Adipocyte (in vitro differentiated cells): ENCODE measurements around the gene BTBD2.

Source experiments
- DNase-seq: peaks from one replicate; pipeline ENCODE4 v3.0.0-alpha.2; 2015; ENCODE audit warnings: low read depth
- H3K27me3 ChIP-seq: replicated peaks from 2 replicates; pipeline ENCODE4 v1.7.0; 2013; ENCODE audit warnings: mild to moderate bottlenecking, low read length, moderate library complexity; ENCODE audit not compliant: control insufficient read depth, insufficient read depth
- H3K36me3 ChIP-seq: 2 replicates; pipeline ENCODE4 v1.7.0; 2013; ENCODE audit warnings: low read length, mild to moderate bottlenecking, moderate library complexity; ENCODE audit not compliant: control insufficient read depth, insufficient read depth, severe bottlenecking
- H3K4me1 ChIP-seq: 2 replicates; pipeline ENCODE4 v1.7.0; 2013; ENCODE audit warnings: mild to moderate bottlenecking, low read length, moderate library complexity; ENCODE audit not compliant: control insufficient read depth, insufficient read depth
- H3K4me3 ChIP-seq: 2 replicates; pipeline ENCODE4 v1.7.0; 2013; ENCODE audit warnings: mild to moderate bottlenecking, low read length, moderate library complexity
- H3K9ac ChIP-seq: 2 replicates; pipeline ENCODE4 v1.7.0; 2013; ENCODE audit warnings: mild to moderate bottlenecking, low read length, moderate library complexity
- H3K9me3 ChIP-seq: 2 replicates; pipeline ENCODE4 v1.7.0; 2013; ENCODE audit warnings: mild to moderate bottlenecking, low read length, moderate library complexity; ENCODE audit not compliant: control insufficient read depth

BTBD2 gene

GRCh38 chr19:2042485-2043250 is 27.2 kb upstream of the BTBD2 start:
- Histone ChIP-seq H3K27me3 (no peaks in the 10 kb centered on the region), H3K4me1 (peaks cover 53% of the 10 kb centered on the region), H3K9ac (peak overlapping the region; percentile 72), H3K4me3 (peak overlapping the region; percentile 47), H3K9me3 (no peaks in the 10 kb centered on the region), H3K36me3 (peaks cover 90% of the 10 kb centered on the region)
- DNase-seq: no peak

- peak overlapping the region; percentile 24 for H3K4me3 ChIP-seq
- H3K4me1 ChIP-seq: peaks cover 45% of the 10 kb centered on the region
- peak; percentile 80 for DNase-seq
- no peaks in the 10 kb centered on the region for H3K9me3 ChIP-seq
- H3K27me3 ChIP-seq: no peaks in the 10 kb centered on the region
- peaks cover 90% of the 10 kb centered on the region for H3K36me3 ChIP-seq
- H3K9ac ChIP-seq: peak overlapping the region; percentile 72
Observed at GRCh38 chr19:2041683-2042484, 26.4 kb upstream of the BTBD2 start.

- Histone ChIP-seq H3K27me3 (no peaks in the 10 kb centered on the region), H3K4me1 (peaks cover 40% of the 10 kb centered on the region), H3K9ac (no peak overlapping the region), H3K4me3 (no peak overlapping the region), H3K9me3 (no peaks in the 10 kb centered on the region), H3K36me3 (peaks cover 85% of the 10 kb centered on the region)
- no peak for DNase-seq
Observed at GRCh38 chr19:2041433-2041682, 25.8 kb upstream of the BTBD2 start.

GRCh38 chr19:2040647-2041432 is 25.3 kb upstream of the BTBD2 start:
- no peak for DNase-seq
- Histone ChIP-seq H3K9me3 (peaks cover under 1% of the 10 kb centered on the region), H3K27me3 (no peaks in the 10 kb centered on the region), H3K9ac (peak overlapping the region; percentile 12), H3K36me3 (peaks cover 80% of the 10 kb centered on the region), H3K4me3 (no peak overlapping the region), H3K4me1 (peaks cover 37% of the 10 kb centered on the region)

GRCh38 chr19:2039959-2040646 is 24.6 kb upstream of the BTBD2 start:
- no peak for DNase-seq
- Histone ChIP-seq H3K36me3 (peaks cover 73% of the 10 kb centered on the region), H3K4me3 (no peak overlapping the region), H3K9me3 (peaks cover 8% of the 10 kb centered on the region), H3K27me3 (no peaks in the 10 kb centered on the region), H3K9ac (peak overlapping the region; percentile 12), H3K4me1 (peaks cover 34% of the 10 kb centered on the region)

GRCh38 chr19:2039089-2039958 is 23.8 kb upstream of the BTBD2 start:
- Histone ChIP-seq H3K27me3 (no peaks in the 10 kb centered on the region), H3K36me3 (peaks cover 65% of the 10 kb centered on the region), H3K9ac (no peak overlapping the region), H3K9me3 (peaks cover 8% of the 10 kb centered on the region), H3K4me1 (peaks cover 29% of the 10 kb centered on the region), H3K4me3 (no peak overlapping the region)
- no peak for DNase-seq

- H3K36me3 ChIP-seq: peaks cover 57% of the 10 kb centered on the region
- DNase-seq: no peak
Observed at GRCh38 chr19:2038284-2039088, 23.0 kb upstream of the BTBD2 start.

GRCh38 chr19:2037651-2038255 is 22.2 kb upstream of the BTBD2 start:
- H3K9me3 ChIP-seq: peaks cover 8% of the 10 kb centered on the region
- no peak overlapping the region for H3K9ac ChIP-seq
- no peak overlapping the region for H3K4me3 ChIP-seq
- H3K36me3 ChIP-seq: peaks cover 49% of the 10 kb centered on the region
- no peak for DNase-seq
- H3K27me3 ChIP-seq: no peaks in the 10 kb centered on the region
- peaks cover 17% of the 10 kb centered on the region for H3K4me1 ChIP-seq

More at GRCh38 chr19:2038284-2039088, 23.0 kb upstream of the BTBD2 start:
- Histone ChIP-seq H3K9me3 (peaks cover 8% of the 10 kb centered on the region), H3K9ac (no peak overlapping the region), H3K4me3 (no peak overlapping the region), H3K4me1 (peaks cover 23% of the 10 kb centered on the region), H3K27me3 (no peaks in the 10 kb centered on the region)

GRCh38 chr19:2036424-2036823 is 20.9 kb upstream of the BTBD2 start:
- H3K4me1 ChIP-seq: peaks cover 24% of the 10 kb centered on the region
- H3K9me3 ChIP-seq: peaks cover 8% of the 10 kb centered on the region
- H3K9ac ChIP-seq: no peak overlapping the region
- no peaks in the 10 kb centered on the region for H3K27me3 ChIP-seq
- H3K4me3 ChIP-seq: no peak overlapping the region
- no peak for DNase-seq
- H3K36me3 ChIP-seq: peaks cover 39% of the 10 kb centered on the region
